Liver (tissue), 9 donors: ENCODE results near the gene TTC34. TPM values are rescaled to one million over a fixed set of nuclear protein-coding genes. Genes with fewer than 3 reads are reported as not detected.

Source experiments
- DNase-seq: peaks from one replicate; pipeline ENCODE4 v3.0.0-alpha.2; 2017; ENCODE audit warnings: low spot score
- H3K27ac ChIP-seq, 2 donors: one replicate each; pipeline ENCODE4 v1.7.0; 2013; ENCODE audit warnings: inconsistent platforms in 2 of 2, low read length in 2 of 2, control low read depth in 1 of 2, low read depth in 1 of 2, mild to moderate bottlenecking in 1 of 2
- H3K27me3 ChIP-seq, 4 donors: one replicate each; pipeline versions ENCODE4 v1.6.1 to v1.7.0; 2013; ENCODE audit warnings: low read length in 3 of 4, inconsistent platforms in 1 of 4, mild to moderate bottlenecking in 1 of 4, moderate library complexity in 1 of 4; ENCODE audit not compliant: control insufficient read depth in 4 of 4, insufficient read depth in 4 of 4
- H3K36me3 ChIP-seq, 4 donors: one replicate each; pipeline versions ENCODE4 v1.6.1 to v1.7.0; 2013; ENCODE audit warnings: low read length in 3 of 4, mild to moderate bottlenecking in 3 of 4, low read depth in 1 of 4, moderate library complexity in 1 of 4; ENCODE audit not compliant: control insufficient read depth in 4 of 4, insufficient read depth in 3 of 4
- H3K4me1 ChIP-seq, 4 donors: one replicate each; pipeline versions ENCODE4 v1.6.1 to v1.7.0; 2013; ENCODE audit warnings: low read length in 3 of 4, mild to moderate bottlenecking in 3 of 4, moderate library complexity in 1 of 4; ENCODE audit not compliant: control insufficient read depth in 4 of 4, insufficient read depth in 4 of 4
- H3K4me3 ChIP-seq, 3 donors: one replicate each; pipeline versions ENCODE4 v1.6.1 to v1.7.0; 2013; ENCODE audit warnings: low read length in 3 of 3, control low read depth in 1 of 3, low read depth in 1 of 3, mild to moderate bottlenecking in 1 of 3
- H3K9ac ChIP-seq, 2 donors: one replicate each; pipeline ENCODE4 v1.7.0; 2013; ENCODE audit warnings: low read length in 2 of 2, mild to moderate bottlenecking in 2 of 2, moderate library complexity in 2 of 2, control low read depth in 1 of 2, low read depth in 1 of 2
- H3K9me3 ChIP-seq, 4 donors: one replicate each; pipeline versions ENCODE4 v1.6.1 to v1.7.0; 2013; ENCODE audit warnings: low read length in 3 of 4; ENCODE audit not compliant: control insufficient read depth in 4 of 4
- ATF3 ChIP-seq: IDR thresholded peaks from 2 replicates; pipeline ENCODE4 v1.6.1; 2016; ENCODE audit warnings: antibody characterized with exemption
- CTCF ChIP-seq: fragments of 150-350 bp; IDR thresholded peaks from 2 replicates; pipeline ENCODE4 v1.5.1; 2017; ENCODE audit warnings: improper control_type of control experiment, low read depth, low read length; ENCODE audit not compliant: missing input control
- EGR1 ChIP-seq, 2 donors: IDR thresholded peaks; 2 replicates each; pipeline ENCODE4 v1.6.1; 2016 to 2018; ENCODE audit warnings: antibody characterized with exemption in 2 of 2, low read depth in 2 of 2
- FOXA2 ChIP-seq: IDR thresholded peaks from 2 replicates; pipeline ENCODE4 v1.6.1; 2016; ENCODE audit warnings: antibody characterized with exemption
- GABPA ChIP-seq, 2 donors: IDR thresholded peaks in 1 of 2; conservative IDR thresholded peaks in 1 of 2; 2 replicates each; pipeline ENCODE4 v1.6.1; 2016; ENCODE audit warnings: antibody characterized with exemption in 2 of 2, mild to moderate bottlenecking in 1 of 2, moderate library complexity in 1 of 2
- HNF4G ChIP-seq: IDR thresholded peaks from 2 replicates; pipeline ENCODE4 v1.6.1; 2016; ENCODE audit warnings: antibody characterized with exemption
- JUND ChIP-seq, 2 donors: IDR thresholded peaks; 2 replicates each; pipeline ENCODE4 v1.6.1; 2016; ENCODE audit warnings: antibody characterized with exemption in 2 of 2
- MAX ChIP-seq: IDR thresholded peaks from 2 replicates; pipeline ENCODE4 v1.6.1; 2016; ENCODE audit warnings: antibody characterized with exemption
- NR2F2 ChIP-seq: IDR thresholded peaks from 2 replicates; pipeline ENCODE4 v1.6.1; 2016; ENCODE audit warnings: antibody characterized with exemption
- RXRA ChIP-seq, 2 donors: IDR thresholded peaks; 2 replicates each; pipeline ENCODE4 v1.6.1; 2017 to 2018; ENCODE audit warnings: antibody characterized with exemption in 2 of 2, mild to moderate bottlenecking in 1 of 2
- SP1 ChIP-seq: IDR thresholded peaks from 2 replicates; pipeline ENCODE4 v1.6.1; 2018; ENCODE audit warnings: antibody characterized with exemption, mild to moderate bottlenecking
- YY1 ChIP-seq: IDR thresholded peaks from 2 replicates; pipeline ENCODE4 v1.6.1; 2016; ENCODE audit warnings: antibody characterized with exemption, mild to moderate bottlenecking
- WGBS: extraction: QIAGEN DNeasy Blood & Tissue Kit; methylation state at CpG from one replicate; pipeline ENCODE4 v1.1.7; 2013; 5-methylcytosine and 5-hydroxymethylcytosine counted together
- polyA plus RNA-seq, 2 donors: library from polyadenylated mRNA; stranded (reverse) in 1 of 2; unstranded in 1 of 2; fragments of 200-250 nt in 1 of 2; fragments of >200 nt in 1 of 2; fragmentation: Nextera tagmentation in 1 of 2; extraction: Ambion mirVana in 1 of 2; gene quantifications; one replicate each; pipeline versions ENCODE4 v1.2.1 to v1.2.3, GENCODE V29; 2013 to 2015
- total RNA-seq, 2 donors: library from RNA; depleted of rRNA; stranded (reverse); fragments of >200 nt; gene quantifications; one replicate each; pipeline ENCODE4 v1.2.3, GENCODE V29; 2014
- donor health status: healthy.
- donor health status: healthy.
- donor health status: healthy.
- donor health status: healthy.
- donor health status: healthy.

Gene TTC34
- total and polyA plus RNA-seq, 4 donors = 0.01 to 0.25 (median 0.08) TPM; not detected in 1

GRCh38 chr1:2791027-2791760, 10.3 kb downstream of the TTC34 start:
- TF ChIP-seq EGR1 (IDR thresholded peaks at IDR 0.05; ENCODE audit: low read depth in 2 of 2) = no peak
- Histone ChIP-seq H3K4me1 (no peaks in the 10 kb centered on the region), H3K27ac (no peak overlapping the region), H3K36me3 (no peaks in the 10 kb centered on the region), H3K9me3 (peaks cover 11 to 27% (median 20%) of the 10 kb centered on the region in 4 donors), H3K27me3 (peaks cover 0 to 11% (median 4%) of the 10 kb centered on the region in 4 donors), H3K4me3 (no peak overlapping the region), H3K9ac (no peak overlapping the region)
- WGBS = 68% methylated on average over 18 of the region's 18 CpGs
- no peak for DNase-seq

GRCh38 chr1:2789986-2790581, 11.4 kb downstream of the TTC34 start:
- Histone ChIP-seq H3K9ac (no peak overlapping the region), H3K27me3 (peaks cover 0 to 11% (median 4%) of the 10 kb centered on the region in 4 donors), H3K36me3 (no peaks in the 10 kb centered on the region), H3K9me3 (peaks cover 9 to 22% (median 15%) of the 10 kb centered on the region in 4 donors), H3K27ac (no peak overlapping the region), H3K4me1 (no peaks in the 10 kb centered on the region), H3K4me3 (no peak overlapping the region)
- DNase-seq = no peak
- WGBS = 25% methylated on average over 58 of the region's 58 CpGs
- TF ChIP-seq RXRA (IDR thresholded peaks at IDR 0.05) (no peak), FOXA2 (no peak)

GRCh38 chr1:2789164-2789985, 12.1 kb downstream of the TTC34 start:
- no peak for TF ChIP-seq ATF3
- TF ChIP-seq FOXA2 = no peak
- no peak for TF ChIP-seq YY1
- TF ChIP-seq EGR1 (IDR thresholded peaks at IDR 0.05; ENCODE audit: low read depth in 2 of 2) = no peak
- no peak for TF ChIP-seq HNF4G
- no peak for TF ChIP-seq JUND (IDR thresholded peaks at IDR 0.05)
- TF ChIP-seq GABPA (IDR thresholded peaks at IDR 0.05 in 1 of 2, conservative IDR thresholded peaks at IDR 0.05 in 1 of 2) = no peak
- Histone ChIP-seq H3K9me3 (peaks cover 9 to 19% (median 14%) of the 10 kb centered on the region in 4 donors), H3K36me3 (no peaks in the 10 kb centered on the region), H3K4me3 (no peak overlapping the region), H3K9ac (no peak overlapping the region), H3K27ac (no peak overlapping the region), H3K27me3 (peaks cover 0 to 11% (median 4%) of the 10 kb centered on the region in 4 donors), H3K4me1 (no peaks in the 10 kb centered on the region)
- no peak for DNase-seq
- 11% methylated on average over 79 of the region's 79 CpGs for WGBS

- Histone ChIP-seq H3K27me3 (peaks cover 0 to 11% (median 4%) of the 10 kb centered on the region in 4 donors), H3K27ac (no peak overlapping the region), H3K4me3 (no peak overlapping the region), H3K4me1 (no peaks in the 10 kb centered on the region), H3K9me3 (peaks cover 6 to 12% (median 11%) of the 10 kb centered on the region in 4 donors), H3K9ac (no peak overlapping the region), H3K36me3 (no peaks in the 10 kb centered on the region)
- 62% methylated on average over 19 of the region's 19 CpGs for WGBS
- no peak for DNase-seq
- TF ChIP-seq HNF4G (no peak), YY1 (no peak), RXRA (IDR thresholded peaks at IDR 0.05) (no peak), NR2F2 (no peak), MAX (no peak), CTCF (no peak), SP1 (no peak)
Measured at GRCh38 chr1:2788506-2789163, 12.9 kb downstream of the TTC34 start.
